Lower lobe of right lung (tissue), 2 donors: ENCODE results near the gene A1CF. TPM values are rescaled to one million over a fixed set of nuclear protein-coding genes. Genes with fewer than 3 reads are reported as not detected.
"Not testable (repeated sequence)": the region's sequence is repeated elsewhere in the genome, so short reads cannot be mapped to it uniquely, and the experiment has no call there.

Experiments
- ATAC-seq, 2 donors: fragments of 200-7000 bp; cut with Tn5 transposase; one replicate each; pipeline ENCODE4 v1.9.1; 2020 to 2022; ENCODE audit warnings: mild to moderate bottlenecking in 2 of 2, moderate library complexity in 2 of 2
- DNase-seq: peaks from one replicate; pipeline ENCODE4 v3.0.0-alpha.2; 2020
- H3K27ac ChIP-seq: fragments of 200-600 bp; one replicate; pipeline ENCODE4 v1.8.0; 2022
- H3K27me3 ChIP-seq: fragments of 200-600 bp; one replicate; pipeline ENCODE4 v1.8.0; 2022; ENCODE audit warnings: low read depth
- H3K36me3 ChIP-seq: fragments of 200-600 bp; one replicate; pipeline ENCODE4 v1.8.0; 2022; ENCODE audit warnings: mild to moderate bottlenecking
- H3K4me1 ChIP-seq: fragments of 200-600 bp; one replicate; pipeline ENCODE4 v1.8.0; 2022
- H3K4me3 ChIP-seq: fragments of 200-600 bp; one replicate; pipeline ENCODE4 v1.8.0; 2022; ENCODE audit warnings: mild to moderate bottlenecking
- H3K9me3 ChIP-seq: fragments of 200-600 bp; one replicate; pipeline ENCODE4 v1.8.0; 2022
- intact Hi-C: fragments of 100-400 bp; cut with DNase I; formaldehyde crosslinking; loops from one replicate; pipeline ENCODE4 v1.11.0; 2022
- total RNA-seq: library from RNA; stranded (reverse); fragmentation: NEBNext Ultra II Directional; extraction: Animal tissue kit (Norgen Biotek cat#: 25700); gene quantifications from one replicate; pipeline ENCODE4 v1.2.1, GENCODE V29; 2021
- donor health status: DM: no; HTN: yes; CAD: no; lungs with severe emphysema.

Gene A1CF
- total RNA-seq, 1 donor from 2014 or later: not detected

DNA sequence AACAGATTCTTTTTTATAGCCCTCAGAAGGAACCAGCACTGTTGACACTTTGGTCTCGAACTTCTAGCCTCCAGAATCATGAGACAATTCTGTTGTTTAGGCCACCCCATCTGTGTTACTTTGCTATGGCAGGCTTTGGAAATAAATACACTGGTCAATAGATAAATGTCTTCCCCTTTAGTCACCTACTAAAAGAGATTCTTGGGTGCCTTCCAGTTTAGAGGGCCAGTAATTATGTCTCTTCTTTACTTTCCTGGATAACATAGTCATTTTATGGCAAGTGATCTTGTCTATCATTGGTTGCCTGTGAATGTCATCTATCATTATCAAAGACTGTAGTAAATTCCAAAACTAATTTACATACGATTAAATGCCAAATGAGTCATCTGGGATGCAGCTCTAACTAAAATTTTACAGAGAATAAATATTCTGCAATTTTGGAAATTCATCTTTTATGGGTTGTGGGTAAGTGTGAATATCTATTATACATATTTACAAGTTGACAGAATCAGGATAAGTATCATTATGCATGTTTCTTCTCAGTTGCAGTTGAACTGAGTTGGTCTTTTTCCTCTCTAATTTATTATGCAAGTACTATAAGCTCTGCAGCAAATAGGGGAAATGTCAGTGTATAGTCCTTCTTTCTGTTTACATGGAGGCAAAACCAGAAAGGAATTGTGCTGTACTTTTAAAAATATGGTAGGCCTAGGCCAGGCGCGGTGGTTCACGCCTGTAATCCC is 118.5 kb downstream of the A1CF start:
- DNase-seq, H3K27me3 ChIP-seq, H3K9me3 ChIP-seq, H3K4me3 ChIP-seq, H3K27ac ChIP-seq, intact Hi-C loops, ATAC-seq, H3K4me1 ChIP-seq, H3K36me3 ChIP-seq: not testable (repeated sequence)

Other genes with a start within 250 kb of the A1CF start
- 4.5 TPM for gene ASAH2B, start 145.7 kb downstream of the A1CF start, total RNA-seq
- gene PRKG1, start 188.9 kb upstream of the A1CF start, total RNA-seq: 23.6 TPM